ENCODE data around the gene NCAPH2. TPM values are rescaled to one million over a fixed set of nuclear protein-coding genes. Genes with fewer than 3 reads are reported as not detected.

Gene NCAPH2
- total RNA-seq, 2 experiments from 2014 or later: 184 to 185 TPM

- DNase-seq (no peak), ATAC-seq (ENCODE audit: poor library complexity) (no peak)
- Mint-ChIP-seq H3K36me3 (ENCODE audit: low read depth) (peaks cover 75% of the 10 kb centered on the region), H3K4me1 (ENCODE audit: low read depth) (no peaks in the 10 kb centered on the region), H3K9me3 (no peaks in the 10 kb centered on the region), H3K27ac (no peak overlapping the region), H3K27me3 (no peaks in the 10 kb centered on the region), H3K4me3 (no peak overlapping the region)
- peaks cover 96% of the 10 kb centered on the region for H3K36me3 ChIP-seq (ENCODE audit: insufficient read depth, low read length)
- no peaks in the 10 kb centered on the region for H3K27me3 ChIP-seq (ENCODE audit: control insufficient read depth in 1 of 2, insufficient read depth in 2 of 2, low read length in 2 of 2)
- TF ChIP-seq, protein P1, sequence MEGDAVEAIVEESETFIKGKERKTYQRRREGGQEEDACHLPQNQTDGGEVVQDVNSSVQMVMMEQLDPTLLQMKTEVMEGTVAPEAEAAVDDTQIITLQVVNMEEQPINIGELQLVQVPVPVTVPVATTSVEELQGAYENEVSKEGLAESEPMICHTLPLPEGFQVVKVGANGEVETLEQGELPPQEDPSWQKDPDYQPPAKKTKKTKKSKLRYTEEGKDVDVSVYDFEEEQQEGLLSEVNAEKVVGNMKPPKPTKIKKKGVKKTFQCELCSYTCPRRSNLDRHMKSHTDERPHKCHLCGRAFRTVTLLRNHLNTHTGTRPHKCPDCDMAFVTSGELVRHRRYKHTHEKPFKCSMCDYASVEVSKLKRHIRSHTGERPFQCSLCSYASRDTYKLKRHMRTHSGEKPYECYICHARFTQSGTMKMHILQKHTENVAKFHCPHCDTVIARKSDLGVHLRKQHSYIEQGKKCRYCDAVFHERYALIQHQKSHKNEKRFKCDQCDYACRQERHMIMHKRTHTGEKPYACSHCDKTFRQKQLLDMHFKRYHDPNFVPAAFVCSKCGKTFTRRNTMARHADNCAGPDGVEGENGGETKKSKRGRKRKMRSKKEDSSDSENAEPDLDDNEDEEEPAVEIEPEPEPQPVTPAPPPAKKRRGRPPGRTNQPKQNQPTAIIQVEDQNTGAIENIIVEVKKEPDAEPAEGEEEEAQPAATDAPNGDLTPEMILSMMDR (IDR thresholded peaks at IDR 0.05): no peak
- H3K27ac ChIP-seq (ENCODE audit: low read depth in 1 of 2, low read length in 2 of 2): no peak overlapping the region
- no peak overlapping the region for H3K4me3 ChIP-seq (ENCODE audit: low read length)
- CTCF ChIA-PET: interaction anchor here (0.5 kb wide), 1 partner anchor 159 kb away, joined by 3 read pairs; no protein-coding TSS in a partner anchor
- H3K9me3 ChIP-seq (ENCODE audit: control insufficient read depth in 1 of 2, insufficient read depth in 1 of 2, low read length in 2 of 2): no peaks in the 10 kb centered on the region
- H3K4me1 ChIP-seq (ENCODE audit: insufficient read depth, low read length): peaks cover under 1% of the 10 kb centered on the region
- POLR2A ChIA-PET: interaction anchor here (1.0 kb wide), 1 partner anchor 160 kb away, joined by 4 read pairs; no protein-coding TSS in a partner anchor
- intact Hi-C loops (cut with DNase I, micrococcal nuclease): no loop called here
Observed at GRCh38 chr22:50460938-50461337, 47.1 kb upstream of the NCAPH2 start.

DNA sequence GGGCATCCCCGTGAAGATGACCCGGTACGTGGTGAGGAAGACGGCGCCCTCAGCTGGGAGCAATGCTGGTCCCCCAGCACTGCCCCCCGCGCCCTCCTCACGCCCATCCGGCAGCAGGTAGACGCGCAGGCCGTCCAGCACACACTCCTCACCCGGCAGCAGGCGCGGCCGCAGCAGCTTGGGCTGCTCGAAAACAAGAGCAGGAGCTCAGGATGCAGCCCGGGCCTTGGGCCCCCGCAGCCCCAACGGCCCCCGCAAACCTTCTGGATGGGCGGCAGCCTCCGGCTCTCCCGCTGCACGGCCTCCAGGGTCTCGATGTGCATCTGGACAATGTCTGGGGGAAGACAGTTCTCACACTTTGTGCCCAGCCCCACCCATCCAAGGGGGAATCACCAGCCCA is 46.5 kb upstream of the NCAPH2 start:
- TF ChIP-seq, protein P1 (IDR thresholded peaks at IDR 0.05): no peak
- ChIA-PET POLR2A (no interaction called here), CTCF (no interaction called here)
- no peaks in the 10 kb centered on the region for H3K27me3 Mint-ChIP-seq
- intact Hi-C loops (cut with DNase I, micrococcal nuclease): no loop called here
- H3K4me3 Mint-ChIP-seq: no peak overlapping the region
- Histone ChIP-seq H3K27ac (ENCODE audit: low read depth in 1 of 2, low read length in 2 of 2) (no peak overlapping the region), H3K36me3 (ENCODE audit: insufficient read depth, low read length) (peaks cover 98% of the 10 kb centered on the region), H3K9me3 (ENCODE audit: control insufficient read depth in 1 of 2, insufficient read depth in 1 of 2, low read length in 2 of 2) (no peaks in the 10 kb centered on the region), H3K27me3 (ENCODE audit: control insufficient read depth in 1 of 2, insufficient read depth in 2 of 2, low read length in 2 of 2) (no peaks in the 10 kb centered on the region), H3K4me1 (ENCODE audit: insufficient read depth, low read length) (no peaks in the 10 kb centered on the region), H3K4me3 (ENCODE audit: low read length) (no peak overlapping the region)
- ATAC-seq (ENCODE audit: poor library complexity) (no peak), DNase-seq (no peak)
- peaks cover 80% of the 10 kb centered on the region for H3K36me3 Mint-ChIP-seq (ENCODE audit: low read depth)
- no peaks in the 10 kb centered on the region for H3K4me1 Mint-ChIP-seq (ENCODE audit: low read depth)
- no peaks in the 10 kb centered on the region for H3K9me3 Mint-ChIP-seq
- no peak overlapping the region for H3K27ac Mint-ChIP-seq

GRCh38 chr22:50461979-50462540 is 46.0 kb upstream of the NCAPH2 start:
- DNase-seq: no peak
- no peaks in the 10 kb centered on the region for H3K9me3 ChIP-seq (ENCODE audit: control insufficient read depth in 1 of 2, insufficient read depth in 1 of 2, low read length in 2 of 2)
- peaks cover 98% of the 10 kb centered on the region for H3K36me3 ChIP-seq (ENCODE audit: insufficient read depth, low read length)
- H3K4me3 Mint-ChIP-seq: no peak overlapping the region
- H3K36me3 Mint-ChIP-seq (ENCODE audit: low read depth): peaks cover 80% of the 10 kb centered on the region
- intact Hi-C loops (cut with DNase I, micrococcal nuclease): no loop called here
- no peaks in the 10 kb centered on the region for H3K9me3 Mint-ChIP-seq
- H3K27me3 ChIP-seq (ENCODE audit: control insufficient read depth in 1 of 2, insufficient read depth in 2 of 2, low read length in 2 of 2): no peaks in the 10 kb centered on the region
- no peak overlapping the region for H3K27ac ChIP-seq (ENCODE audit: low read depth in 1 of 2, low read length in 2 of 2)
- no peaks in the 10 kb centered on the region for H3K27me3 Mint-ChIP-seq
- POLR2A ChIA-PET: no interaction called here
- no peak overlapping the region for H3K27ac Mint-ChIP-seq
- TF ChIP-seq, protein P1 (IDR thresholded peaks at IDR 0.05): no peak
- CTCF ChIA-PET: no interaction called here
- peaks cover 3% of the 10 kb centered on the region for H3K4me1 ChIP-seq (ENCODE audit: insufficient read depth, low read length)
- ATAC-seq (ENCODE audit: poor library complexity): no peak
- no peak overlapping the region for H3K4me3 ChIP-seq (ENCODE audit: low read length)
- H3K4me1 Mint-ChIP-seq (ENCODE audit: low read depth): peaks cover 5% of the 10 kb centered on the region
